Erythroblast (primary cell): ENCODE measurements around the gene PDZRN4.

Source experiments
- GATA1 ChIP-seq: IDR thresholded peaks from 2 replicates; pipeline ENCODE4 v1.6.1; 2011; ENCODE audit warnings: low read depth, mild to moderate bottlenecking, control low read depth, low read length, moderate library complexity
- POLR2A ChIP-seq: IDR thresholded peaks from 2 replicates; pipeline ENCODE4 v1.6.1; 2011; ENCODE audit warnings: mild to moderate bottlenecking, low read length

- TF ChIP-seq POLR2A (no peak), GATA1 (no peak)
These were observed 253.1 kb downstream of the PDZRN4 start for GRCh38 chr12:41441180-41441579.
